GM12892 (cell line): ENCODE measurements around the gene ZNF521.

ENCODE experiments used
- POLR2A ChIP-seq: IDR thresholded peaks from 2 replicates; pipeline ENCODE4 v1.6.1; 2011; ENCODE audit warnings: low read depth, low read length, control low read depth
- POLR2AphosphoS5 ChIP-seq: IDR thresholded peaks from 2 replicates; pipeline ENCODE4 v1.6.1; 2011; ENCODE audit warnings: low read depth, low read length, control low read depth
- TAF1 ChIP-seq: IDR thresholded peaks from 2 replicates; pipeline ENCODE4 v1.6.1; 2011; ENCODE audit warnings: low read depth, mild to moderate bottlenecking, control low read depth, low read length, borderline replicate concordance

- TF ChIP-seq POLR2A: no peak
- no peak for TF ChIP-seq POLR2AphosphoS5
- TF ChIP-seq TAF1: no peak
Observed at GRCh38 chr18:25038261-25038660, 313.7 kb downstream of the ZNF521 start.
